Activated CD8-positive, alpha-beta memory T cell treated with anti-CD3 and anti-CD28 coated beads, Interleukin-2, amount 10 ng/mL, durations not matched to agents 7 days and 5 days (primary cell): ENCODE results near the gene TANGO2. TPM values are rescaled to one million over a fixed set of nuclear protein-coding genes. Genes with fewer than 3 reads are reported as not detected.

ENCODE experiments used
- ATAC-seq: fragments of 150-1000 bp; cut with Tn5 transposase; one replicate; pipeline ENCODE4 v1.10.0; 2021; ENCODE audit warnings: moderate library complexity
- CTCF ChIA-PET: fragments of 350-600 bp; sonication (Branson Sonifier 250); formaldehyde crosslinking; loops from one replicate; lab custom pipeline; 2021; ENCODE audit warnings: antibody characterized with exemption; lab: Charles Lee
- DNase-seq: peaks from one replicate; pipeline ENCODE4 v3.0.0-alpha.2; 2020
- H3K27ac Mint-ChIP-seq: one replicate; pipeline ENCODE4 v1.8.0; 2021; ENCODE audit warnings: mild to moderate bottlenecking, mixed read lengths
- H3K27me3 Mint-ChIP-seq: one replicate; pipeline ENCODE4 v1.8.0; 2021; ENCODE audit warnings: mixed read lengths
- H3K36me3 Mint-ChIP-seq: one replicate; pipeline ENCODE4 v1.8.0; 2021; ENCODE audit warnings: mild to moderate bottlenecking, mixed read lengths
- H3K4me1 Mint-ChIP-seq: one replicate; pipeline ENCODE4 v1.8.0; 2021; ENCODE audit warnings: mixed read lengths
- H3K4me3 Mint-ChIP-seq: one replicate; pipeline ENCODE4 v1.8.0; 2021; ENCODE audit warnings: mild to moderate bottlenecking, moderate library complexity, mixed read lengths
- H3K9me3 Mint-ChIP-seq: one replicate; pipeline ENCODE4 v1.8.0; 2022; ENCODE audit warnings: low read depth, mixed read lengths
- total RNA-seq, 2 experiments: library from RNA; stranded (reverse); gene quantifications; one replicate each; pipeline ENCODE4 v1.2.3, GENCODE V29; 2021

The TANGO2 gene
- total RNA-seq, 2 experiments from 2014 or later: 36.7 to 44.5 TPM

- CTCF ChIA-PET: interaction anchor here (0.7 kb wide), 1 partner anchor 132 kb away, joined by 3 read pairs; no protein-coding TSS in a partner anchor
- H3K27me3 Mint-ChIP-seq: no peaks in the 10 kb centered on the region
- peaks cover 39% of the 10 kb centered on the region for H3K36me3 Mint-ChIP-seq
- no peak overlapping the region for H3K4me3 Mint-ChIP-seq
- peaks cover 1% of the 10 kb centered on the region for H3K4me1 Mint-ChIP-seq
- no peak overlapping the region for H3K27ac Mint-ChIP-seq
- ATAC-seq (no peak), DNase-seq (no peak)
- H3K9me3 Mint-ChIP-seq: peaks cover 8% of the 10 kb centered on the region
These were observed 23.7 kb downstream of the TANGO2 start for GRCh38 chr22:20044495-20045151.

GRCh38 chr22:20046730-20047129 lies 25.8 kb downstream of the TANGO2 start:
- CTCF ChIA-PET: interaction anchor here (1.1 to 1.8 kb wide), 2 partner anchors 25 to 74 kb away, joined by 3 read pairs; partner anchors contain the start of gene TANGO2
- peaks cover 45% of the 10 kb centered on the region for H3K36me3 Mint-ChIP-seq
- peaks cover 1% of the 10 kb centered on the region for H3K4me1 Mint-ChIP-seq
- ATAC-seq (no peak), DNase-seq (no peak)
- no peak overlapping the region for H3K27ac Mint-ChIP-seq
- H3K4me3 Mint-ChIP-seq: no peak overlapping the region
- H3K9me3 Mint-ChIP-seq: peaks cover 8% of the 10 kb centered on the region
- no peaks in the 10 kb centered on the region for H3K27me3 Mint-ChIP-seq

- CTCF ChIA-PET: no interaction called here
- DNase-seq (no peak), ATAC-seq (no peak)
- Mint-ChIP-seq H3K27me3 (no peaks in the 10 kb centered on the region), H3K27ac (no peak overlapping the region), H3K9me3 (peaks cover 6% of the 10 kb centered on the region), H3K4me3 (no peak overlapping the region), H3K4me1 (no peaks in the 10 kb centered on the region), H3K36me3 (peaks cover 35% of the 10 kb centered on the region)
These were observed 31.0 kb downstream of the TANGO2 start for GRCh38 chr22:20051927-20052308.

GRCh38 chr22:20052309-20053259 lies 31.7 kb downstream of the TANGO2 start:
- CTCF ChIA-PET: no interaction called here
- Mint-ChIP-seq H3K27me3 (no peaks in the 10 kb centered on the region), H3K9me3 (peaks cover 6% of the 10 kb centered on the region), H3K27ac (no peak overlapping the region), H3K36me3 (peaks cover 30% of the 10 kb centered on the region), H3K4me3 (no peak overlapping the region), H3K4me1 (no peaks in the 10 kb centered on the region)
- ATAC-seq: no peak
- DNase-seq: no peak

GRCh38 chr22:20053407-20054033 lies 32.6 kb downstream of the TANGO2 start:
- DNase-seq (no peak), ATAC-seq (no peak)
- CTCF ChIA-PET: no interaction called here
- peaks cover 26% of the 10 kb centered on the region for H3K36me3 Mint-ChIP-seq
- H3K4me3 Mint-ChIP-seq: no peak overlapping the region
- H3K27ac Mint-ChIP-seq: no peak overlapping the region
- H3K4me1 Mint-ChIP-seq: no peaks in the 10 kb centered on the region
- peaks cover 3% of the 10 kb centered on the region for H3K9me3 Mint-ChIP-seq
- H3K27me3 Mint-ChIP-seq: no peaks in the 10 kb centered on the region

- Mint-ChIP-seq H3K9me3 (peaks cover 2% of the 10 kb centered on the region), H3K36me3 (peaks cover 26% of the 10 kb centered on the region), H3K4me1 (peaks cover 5% of the 10 kb centered on the region), H3K27ac (peak overlapping the region; percentile 43), H3K27me3 (no peaks in the 10 kb centered on the region), H3K4me3 (no peak overlapping the region)
- DNase-seq (no peak), ATAC-seq (no peak)
- CTCF ChIA-PET: no interaction called here
These were observed 33.1 kb downstream of the TANGO2 start for GRCh38 chr22:20054034-20054427.

GRCh38 chr22:20054485-20054884 lies 33.6 kb downstream of the TANGO2 start:
- Mint-ChIP-seq H3K4me3 (no peak overlapping the region), H3K9me3 (no peaks in the 10 kb centered on the region), H3K4me1 (peaks cover 10% of the 10 kb centered on the region), H3K27me3 (no peaks in the 10 kb centered on the region), H3K27ac (no peak overlapping the region), H3K36me3 (peaks cover 24% of the 10 kb centered on the region)
- no peak for ATAC-seq
- CTCF ChIA-PET: no interaction called here
- DNase-seq: no peak

GRCh38 chr22:20055144-20055543 lies 34.2 kb downstream of the TANGO2 start:
- Mint-ChIP-seq H3K27me3 (no peaks in the 10 kb centered on the region), H3K4me1 (peaks cover 12% of the 10 kb centered on the region), H3K9me3 (no peaks in the 10 kb centered on the region), H3K4me3 (no peak overlapping the region), H3K27ac (no peak overlapping the region), H3K36me3 (peaks cover 19% of the 10 kb centered on the region)
- DNase-seq (no peak), ATAC-seq (no peak)
- CTCF ChIA-PET: no interaction called here

GRCh38 chr22:20055654-20056053 lies 34.7 kb downstream of the TANGO2 start:
- Mint-ChIP-seq H3K27ac (no peak overlapping the region), H3K27me3 (no peaks in the 10 kb centered on the region), H3K9me3 (no peaks in the 10 kb centered on the region), H3K36me3 (peaks cover 18% of the 10 kb centered on the region), H3K4me1 (peaks cover 12% of the 10 kb centered on the region), H3K4me3 (no peak overlapping the region)
- ATAC-seq (no peak), DNase-seq (no peak)
- CTCF ChIA-PET: no interaction called here

GRCh38 chr22:20056161-20056560 lies 35.3 kb downstream of the TANGO2 start:
- no peak for DNase-seq
- CTCF ChIA-PET: no interaction called here
- no peaks in the 10 kb centered on the region for H3K27me3 Mint-ChIP-seq
- H3K27ac Mint-ChIP-seq: no peak overlapping the region
- no peak for ATAC-seq
- peaks cover 17% of the 10 kb centered on the region for H3K36me3 Mint-ChIP-seq
- no peaks in the 10 kb centered on the region for H3K9me3 Mint-ChIP-seq
- peaks cover 14% of the 10 kb centered on the region for H3K4me1 Mint-ChIP-seq
- no peak overlapping the region for H3K4me3 Mint-ChIP-seq

- CTCF ChIA-PET: interaction anchor here (0.6 kb wide), 1 partner anchor 10 kb away, joined by 4 read pairs; no protein-coding TSS in a partner anchor
These were observed 35.9 kb downstream of the TANGO2 start for GRCh38 chr22:20056696-20057386.

GRCh38 chr22:20057596-20058268 lies 36.8 kb downstream of the TANGO2 start:
- CTCF ChIA-PET: interaction anchor here (0.6 kb wide), 1 partner anchor 10 kb away, joined by 4 read pairs; no protein-coding TSS in a partner anchor

More at GRCh38 chr22:20056696-20057386, 35.9 kb downstream of the TANGO2 start:
- peaks cover 17% of the 10 kb centered on the region for H3K36me3 Mint-ChIP-seq
- no peak overlapping the region for H3K4me3 Mint-ChIP-seq
- DNase-seq: no peak
- no peaks in the 10 kb centered on the region for H3K27me3 Mint-ChIP-seq
- H3K27ac Mint-ChIP-seq: no peak overlapping the region
- no peaks in the 10 kb centered on the region for H3K9me3 Mint-ChIP-seq
- peaks cover 14% of the 10 kb centered on the region for H3K4me1 Mint-ChIP-seq
- ATAC-seq: no peak

More at GRCh38 chr22:20057596-20058268, 36.8 kb downstream of the TANGO2 start:
- DNase-seq: no peak
- no peaks in the 10 kb centered on the region for H3K27me3 Mint-ChIP-seq
- H3K4me3 Mint-ChIP-seq: no peak overlapping the region
- no peak overlapping the region for H3K27ac Mint-ChIP-seq
- ATAC-seq: no peak
- peaks cover 17% of the 10 kb centered on the region for H3K36me3 Mint-ChIP-seq
- H3K4me1 Mint-ChIP-seq: peaks cover 14% of the 10 kb centered on the region
- no peaks in the 10 kb centered on the region for H3K9me3 Mint-ChIP-seq
